Stimulated activated CD8-positive, alpha-beta memory T cell treated with anti-CD3 and anti-CD28 coated beads, Interleukin-4, amount 100 ng/mL, for 4 hours (primary cell): ENCODE results near the gene HTRA3.

Source experiments
- DNase-seq, 2 donors: peaks; one replicate each; pipeline ENCODE4 v3.0.0-alpha.2; 2020; ENCODE audit warnings: low read depth in 2 of 2, low spot score in 1 of 2

The HTRA3 gene

DNA sequence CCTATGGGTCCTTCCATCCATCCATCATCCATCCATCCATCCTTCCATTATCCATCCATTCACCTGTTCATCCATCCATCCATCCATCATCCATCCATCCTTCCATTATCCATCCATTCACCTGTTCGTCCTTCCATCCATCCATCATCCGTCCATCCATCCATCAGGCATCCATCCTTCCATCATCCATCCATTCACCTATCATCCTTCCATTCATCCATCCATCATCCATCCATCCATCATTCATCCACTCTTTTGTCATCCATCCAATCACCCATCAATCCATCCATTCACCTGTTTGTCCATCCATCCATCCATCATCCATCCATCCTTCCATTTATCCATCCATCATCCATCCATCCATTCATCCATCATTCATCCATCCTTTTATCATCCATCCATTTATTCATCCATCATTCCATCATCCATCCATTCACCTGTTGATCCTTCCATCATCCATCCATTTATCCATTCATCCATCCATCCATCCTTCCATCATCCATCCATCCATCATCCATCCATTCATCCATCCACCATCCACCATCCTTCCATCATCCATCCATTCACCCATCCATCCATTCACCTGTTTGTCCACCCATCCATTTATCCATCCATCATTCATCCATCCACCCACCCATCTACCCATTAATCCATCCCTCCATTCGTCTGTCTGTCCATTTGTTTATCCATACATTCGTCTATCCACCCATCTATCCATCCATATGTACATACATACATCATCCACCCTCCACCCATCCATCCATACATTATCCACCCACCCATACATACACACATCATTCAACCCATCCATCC lies 35.7 kb upstream of the HTRA3 start:
- no peak for DNase-seq

DNA sequence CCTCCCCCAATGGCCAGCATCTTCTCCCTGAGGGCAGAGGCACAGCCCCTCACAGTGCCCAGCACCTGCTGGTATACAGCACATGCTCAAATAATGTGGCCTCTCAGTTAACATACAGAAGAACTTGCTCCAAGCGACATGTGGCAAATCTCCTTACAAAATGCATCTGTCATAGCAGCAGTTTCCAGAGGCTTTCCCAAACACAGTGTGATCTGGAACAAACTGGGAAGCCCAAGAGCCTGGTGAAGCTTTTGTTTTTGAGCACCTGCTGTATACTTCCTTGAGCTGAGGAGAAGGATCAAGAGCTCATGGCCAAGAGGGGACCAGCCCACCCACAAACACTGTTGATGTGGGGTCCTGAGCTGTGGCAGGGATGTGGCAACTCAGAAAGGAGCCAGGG lies 34.8 kb upstream of the HTRA3 start:
- DNase-seq: no peak

DNA sequence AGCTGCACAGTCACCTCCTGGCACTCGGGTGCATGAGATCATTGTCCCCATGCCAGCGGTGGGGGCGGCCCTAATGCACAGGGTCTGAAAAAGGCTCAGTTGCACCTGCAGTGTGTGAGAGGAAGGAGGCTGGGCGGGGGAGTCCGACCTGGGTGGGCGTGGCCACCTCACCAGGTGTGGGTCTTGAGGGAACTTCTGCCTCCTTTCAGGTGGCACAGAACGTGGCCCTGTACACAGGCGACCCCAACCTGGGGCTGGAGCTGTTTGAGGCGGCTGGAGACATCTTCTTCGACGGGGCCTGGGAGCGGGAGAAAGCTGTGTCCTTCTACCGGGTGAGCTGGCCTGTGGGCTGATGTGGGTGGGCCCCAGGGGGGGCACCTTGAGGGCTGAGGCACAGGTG lies 34.3 kb upstream of the HTRA3 start:
- no peak for DNase-seq

- no peak for DNase-seq
Observed at GRCh38 chr4:8235686-8236085, 33.9 kb upstream of the HTRA3 start.

DNA sequence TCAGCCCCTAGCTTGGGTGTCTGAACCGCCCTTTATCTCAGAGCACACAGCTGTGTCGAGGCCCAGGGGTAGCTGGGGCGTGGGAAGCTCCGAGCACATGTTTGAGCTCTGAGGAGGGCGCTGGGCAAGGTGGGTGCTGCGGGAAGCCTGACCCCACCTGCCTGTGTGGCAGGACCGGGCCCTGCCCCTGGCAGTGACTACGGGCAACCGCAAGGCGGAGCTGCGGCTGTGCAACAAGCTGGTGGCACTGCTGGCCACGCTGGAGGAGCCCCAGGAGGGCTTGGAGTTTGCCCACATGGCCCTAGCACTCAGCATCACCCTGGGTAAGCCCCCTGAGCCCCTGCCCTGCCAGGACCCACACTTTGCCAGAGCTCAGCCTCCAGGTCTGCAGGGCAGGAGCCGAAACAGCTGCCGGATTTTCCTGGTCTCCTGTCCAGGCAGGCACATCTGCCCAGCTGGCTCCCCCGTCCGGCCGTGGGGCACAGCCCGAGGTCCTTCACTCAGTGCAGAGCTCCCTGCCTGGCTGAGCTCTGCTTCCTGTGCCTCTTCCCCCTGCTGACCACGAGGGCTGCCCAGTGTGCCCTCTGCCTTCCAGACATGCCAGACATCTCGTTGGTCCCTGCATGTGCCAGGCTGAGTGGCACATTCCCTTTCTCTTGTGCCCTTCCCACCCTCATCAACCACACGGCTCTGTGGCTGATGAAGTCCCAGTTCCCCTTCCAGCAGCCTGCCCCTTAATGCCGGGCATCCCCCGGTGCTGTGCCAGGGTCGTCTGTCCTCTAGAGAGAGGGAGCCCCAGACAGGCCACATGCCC lies 33.2 kb upstream of the HTRA3 start:
- no peak for DNase-seq

DNA sequence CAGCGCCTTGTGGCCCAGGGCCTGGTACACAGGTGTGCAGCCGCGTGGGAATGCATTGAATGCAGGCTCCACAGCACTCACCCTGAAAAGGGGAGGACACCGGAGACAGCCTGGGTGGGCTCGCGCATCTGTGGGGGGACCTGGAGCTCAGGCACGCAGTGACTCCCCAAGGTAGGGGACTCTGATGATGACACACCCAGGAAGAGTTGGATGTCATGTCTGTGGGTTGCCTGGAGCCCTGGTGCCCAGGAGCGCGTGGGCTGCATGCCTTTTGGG lies 32.7 kb upstream of the HTRA3 start:
- no peak for DNase-seq

DNA sequence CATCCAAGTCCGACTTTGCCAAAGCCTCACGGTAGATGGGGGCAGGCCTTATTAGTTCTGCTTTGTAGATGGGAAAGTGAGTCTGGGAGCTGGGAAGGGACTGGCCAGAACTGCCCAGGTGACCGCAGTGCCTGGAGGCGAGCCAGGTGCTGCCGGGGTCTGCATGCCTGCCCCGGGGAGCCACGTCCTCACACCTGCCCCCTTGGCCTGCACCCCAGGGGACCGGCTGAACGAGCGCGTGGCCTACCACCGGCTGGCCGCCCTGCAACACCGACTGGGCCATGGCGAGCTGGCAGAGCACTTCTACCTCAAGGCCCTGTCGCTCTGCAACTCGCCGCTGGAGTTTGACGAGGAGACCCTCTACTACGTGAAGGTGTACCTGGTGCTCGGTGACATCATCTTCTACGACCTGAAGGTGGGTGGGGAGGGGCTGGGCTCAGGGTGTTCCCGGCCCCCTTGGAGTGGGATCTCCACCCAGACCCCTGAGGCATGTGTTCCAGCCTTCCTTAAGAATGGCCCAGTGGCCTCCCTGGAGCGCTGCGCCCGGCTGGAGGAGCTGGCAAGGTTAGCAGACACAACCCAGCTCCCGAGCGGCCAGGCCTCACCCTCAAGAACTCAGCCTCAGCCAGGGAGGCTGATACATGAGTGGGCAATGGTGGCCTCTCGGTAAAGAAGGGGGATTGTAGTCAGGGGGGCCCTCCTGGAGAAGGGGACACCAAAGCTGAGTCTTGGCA lies 32.1 kb upstream of the HTRA3 start:
- DNase-seq: no peak

DNA sequence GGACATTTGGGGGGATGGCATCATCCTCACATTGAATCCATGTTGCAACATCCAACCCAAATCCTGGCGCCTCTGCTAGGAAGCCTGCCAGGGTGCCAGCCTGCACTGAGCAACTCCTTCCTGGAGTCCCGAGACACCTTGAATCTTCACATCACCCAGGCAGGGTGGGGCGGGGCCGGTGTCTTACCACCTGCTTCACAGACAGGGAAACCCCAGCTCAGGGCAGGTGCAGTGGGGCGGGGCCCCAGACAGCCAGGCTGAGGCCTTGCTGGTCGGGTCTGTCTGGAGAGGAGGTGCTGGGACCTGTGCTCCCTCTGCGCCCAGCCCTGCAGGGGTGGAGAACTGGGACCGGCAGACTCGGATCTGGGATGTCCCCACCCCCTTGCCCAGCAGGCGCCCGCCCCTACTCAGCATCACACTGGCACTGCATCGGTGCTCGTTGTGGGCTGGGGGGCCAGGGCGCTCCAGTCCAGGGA lies 31.5 kb upstream of the HTRA3 start:
- DNase-seq: no peak

DNA sequence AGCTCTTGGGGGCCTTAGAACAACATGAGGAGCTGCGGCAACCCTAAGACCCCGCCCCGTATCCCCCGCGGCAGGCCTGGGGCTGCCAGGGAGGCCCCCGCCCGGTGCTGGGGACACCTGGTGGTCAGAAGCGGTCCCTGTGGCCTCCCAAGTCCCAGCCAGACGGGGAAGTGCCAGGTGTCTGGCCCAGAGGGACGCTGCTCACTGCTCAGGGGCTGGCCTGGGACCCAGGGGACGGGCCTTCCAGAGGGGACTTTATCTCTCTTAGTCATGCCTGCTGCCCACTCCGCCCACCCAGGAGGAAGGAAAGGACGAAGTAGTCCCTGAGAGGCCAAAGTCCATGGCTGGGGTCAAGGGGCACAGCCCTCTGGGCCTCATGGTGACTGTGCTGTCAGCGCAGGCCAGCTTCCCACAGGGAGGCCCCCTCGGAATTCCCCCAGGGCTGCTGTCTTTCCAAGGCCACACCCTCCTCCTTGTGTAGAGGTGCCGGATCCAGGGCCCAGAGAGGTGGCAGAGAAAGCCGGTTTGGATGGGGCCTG lies 31.0 kb upstream of the HTRA3 start:
- DNase-seq: no peak

DNA sequence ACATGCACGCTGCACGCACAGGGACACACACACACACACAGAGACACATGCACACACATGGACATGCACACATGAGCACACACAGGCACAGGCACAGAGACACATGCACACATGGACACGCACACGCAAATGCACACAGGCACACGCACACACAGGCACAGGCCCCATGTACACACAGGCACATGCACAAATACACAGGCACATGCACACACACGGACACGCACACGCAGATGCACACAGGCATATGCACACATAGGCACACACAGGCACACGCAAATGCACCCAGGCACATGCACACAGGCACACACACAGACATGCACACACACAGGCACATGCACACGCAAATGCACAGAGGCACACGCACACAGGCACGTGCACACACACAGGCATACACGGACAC lies 30.3 kb upstream of the HTRA3 start:
- DNase-seq: no peak

GRCh38 chr4:8239661-8240060 lies 29.9 kb upstream of the HTRA3 start:
- DNase-seq: no peak

- no peak for DNase-seq
Observed at GRCh38 chr4:8240211-8241041, 29.1 kb upstream of the HTRA3 start.

- no peak for DNase-seq
Observed at GRCh38 chr4:8241211-8241779, 28.3 kb upstream of the HTRA3 start.

GRCh38 chr4:8241895-8242696 lies 27.5 kb upstream of the HTRA3 start:
- peak; percentile 40 to 78 for DNase-seq

DNA sequence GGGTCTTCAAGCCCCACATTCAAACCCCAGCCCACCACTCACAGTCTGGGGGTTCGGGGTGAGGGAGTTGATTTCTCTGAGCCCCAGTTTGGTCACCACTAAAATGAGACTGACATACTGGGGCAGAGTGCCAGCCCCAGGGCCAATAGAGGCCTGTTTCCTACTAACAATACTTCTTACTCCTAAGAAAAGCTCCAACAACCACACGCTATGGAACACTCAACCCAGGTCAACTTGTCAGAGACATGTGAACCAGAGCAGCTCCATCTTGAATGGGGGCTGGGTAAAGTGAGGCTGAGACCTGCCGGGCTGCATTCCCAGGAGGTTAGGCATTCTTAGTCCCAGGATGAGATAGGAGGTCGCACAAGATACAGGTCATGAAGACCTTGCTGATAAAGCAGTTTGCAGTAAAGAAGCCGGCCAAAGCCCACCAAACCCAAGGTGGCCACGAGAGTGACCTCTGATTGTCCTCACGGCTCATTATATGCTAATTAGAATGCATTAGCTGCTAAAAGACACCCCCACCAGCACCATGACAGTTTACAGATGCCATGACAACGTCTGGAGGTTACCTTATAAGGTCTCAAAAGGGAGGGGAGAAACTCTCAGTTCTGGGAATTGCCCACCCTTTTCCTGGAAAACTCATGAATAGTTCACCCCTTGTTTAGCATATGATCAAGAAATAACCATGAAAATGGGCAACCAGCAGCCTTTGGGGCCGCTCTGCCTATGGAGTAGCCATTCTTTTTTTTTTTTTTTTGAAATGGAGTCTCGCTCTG lies 26.6 kb upstream of the HTRA3 start:
- no peak for DNase-seq

DNA sequence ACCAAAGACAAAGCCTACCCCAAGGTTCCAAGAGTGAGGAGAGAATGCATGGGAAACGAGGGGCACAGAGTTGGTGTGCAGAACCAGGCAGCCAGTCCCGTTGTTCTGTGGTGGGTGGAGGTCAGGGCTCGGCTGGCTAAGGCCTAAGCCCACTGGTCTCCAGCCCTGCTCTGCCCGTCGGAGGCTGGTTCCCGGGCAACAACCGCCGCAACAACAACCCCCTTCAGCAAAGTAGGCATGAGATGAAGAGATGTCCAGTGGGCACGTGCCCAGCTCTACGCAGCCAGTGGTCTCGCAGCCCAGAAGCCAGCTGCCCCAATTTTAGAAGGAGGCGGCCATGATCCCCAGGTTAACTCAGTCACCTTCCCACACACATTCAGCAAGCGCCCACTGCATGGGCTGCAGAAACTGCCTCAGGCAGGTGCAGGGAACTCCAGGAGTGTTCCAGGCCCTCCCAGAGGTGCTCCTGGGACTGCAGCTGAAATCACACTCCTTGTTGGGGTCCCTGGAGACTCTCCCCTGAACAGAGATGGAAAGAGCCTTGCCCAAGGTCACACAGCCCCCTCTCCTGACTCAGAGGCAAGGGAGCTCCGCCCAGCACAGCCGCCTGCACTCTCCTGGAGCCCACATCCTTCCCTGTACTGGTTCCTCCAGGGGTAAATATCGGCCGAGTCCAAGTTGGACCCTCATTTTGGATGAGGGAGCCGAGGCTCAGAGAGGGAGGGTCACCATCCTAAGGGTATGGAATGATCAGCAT lies 25.4 kb upstream of the HTRA3 start:
- no peak for DNase-seq

- no peak for DNase-seq
Observed at GRCh38 chr4:8244931-8245460, 24.6 kb upstream of the HTRA3 start.
